Limb (tissue), 2 donors: ENCODE data around the gene SUZ12.
"Not testable (repeated sequence)": the region's sequence is repeated elsewhere in the genome, so short reads cannot be mapped to it uniquely, and the experiment has no call there.

Experiments
- DNase-seq, 2 donors: peaks; one replicate each; pipeline ENCODE4 v3.0.0-alpha.2; 2016; ENCODE audit errors: extremely low spot score in 2 of 2

Gene SUZ12

GRCh38 chr17:32040246-32040645 lies 103.4 kb downstream of the SUZ12 start:
- DNase-seq: not testable (repeated sequence)

DNA sequence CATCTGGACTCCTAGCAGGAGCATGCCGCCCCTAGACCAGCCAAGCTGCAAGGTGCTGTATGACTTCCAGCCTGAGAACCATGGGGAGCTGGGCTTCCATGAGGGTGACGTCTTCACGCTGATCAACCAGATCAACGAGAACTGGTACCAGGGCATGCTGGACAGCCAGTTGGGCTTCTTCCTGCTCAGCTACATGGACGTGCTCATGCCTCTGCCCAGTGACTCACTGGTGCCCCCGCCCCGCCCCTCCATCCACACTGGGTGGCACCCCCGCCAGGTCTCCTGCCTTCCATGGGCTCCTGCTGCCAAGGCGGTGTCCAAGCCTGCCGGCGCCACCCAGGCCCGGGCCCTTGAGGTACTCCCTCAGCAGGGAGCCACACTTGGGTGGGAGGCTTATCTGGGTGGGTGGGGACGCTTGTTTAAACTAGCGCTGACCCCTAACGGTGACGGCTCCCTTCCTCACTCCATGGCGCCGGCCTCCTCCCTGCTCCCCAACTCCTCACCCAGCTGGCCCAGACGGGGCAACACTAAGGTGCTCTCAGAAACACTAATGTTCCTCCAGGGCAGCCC lies 104.6 kb downstream of the SUZ12 start:
- not testable (repeated sequence) for DNase-seq

DNA sequence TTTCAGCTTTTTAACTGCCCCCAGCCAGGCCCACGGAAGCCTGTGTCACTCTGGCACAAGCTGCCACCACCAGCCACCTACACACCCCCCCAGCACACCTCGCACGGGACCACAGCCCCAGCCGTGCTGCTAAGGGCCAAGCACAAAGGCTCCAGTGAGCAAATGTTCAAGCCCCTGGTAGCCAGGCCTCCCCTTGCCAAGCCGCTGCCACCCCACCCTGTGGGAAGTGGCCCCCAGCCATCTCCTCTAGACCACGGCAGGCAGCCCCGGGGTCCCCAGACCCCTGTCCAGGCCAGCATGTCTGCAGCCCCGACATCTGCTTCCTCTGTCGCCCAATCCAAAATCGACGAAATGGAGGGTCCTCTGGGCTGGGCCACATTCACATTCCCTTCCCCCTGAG lies 105.5 kb downstream of the SUZ12 start:
- DNase-seq: not testable (repeated sequence)

- DNase-seq: not testable (repeated sequence)
Measured at GRCh38 chr17:32045611-32046010, 108.8 kb downstream of the SUZ12 start.

DNA sequence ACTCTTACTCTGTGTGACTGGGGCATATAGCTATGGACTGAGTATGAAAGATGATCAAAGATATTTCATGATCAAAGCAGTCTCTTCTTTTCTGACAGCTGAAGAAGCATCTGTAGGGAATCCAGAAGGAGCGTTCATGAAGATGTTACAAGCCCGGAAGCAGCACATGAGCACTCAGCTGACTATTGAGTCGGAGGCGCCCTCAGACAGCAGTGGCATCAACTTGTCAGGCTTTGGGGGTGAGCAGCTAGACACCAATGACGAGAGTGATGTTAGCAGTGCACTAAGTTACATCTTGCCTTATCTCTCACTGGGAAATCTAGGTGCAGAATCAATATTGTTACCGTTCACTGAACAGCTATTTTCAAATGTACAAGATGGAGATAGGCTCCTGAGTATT lies 110.9 kb downstream of the SUZ12 start:
- DNase-seq: not testable (repeated sequence)
